GM23338 (cell line): Measurements from ENCODE around the gene NCF4. TPM values are rescaled to one million over a fixed set of nuclear protein-coding genes. Genes with fewer than 3 reads are reported as not detected.

Experiments
- ATAC-seq: fragments of 200-7000 bp; cut with Tn5 transposase; 3 replicates; pipeline ENCODE4 v1.9.1; 2020
- DNase-seq: peaks from one replicate; pipeline ENCODE4 v3.0.0-alpha.2; 2015; ENCODE audit warnings: low spot score
- H2AFZ ChIP-seq: fragments of 200-600 bp; sonication (generic); 2 replicates; pipeline ENCODE4 v1.8.0; 2016; ENCODE audit warnings: antibody characterized with exemption, mild to moderate bottlenecking, moderate library complexity
- H3F3A ChIP-seq: fragments of 200-600 bp; sonication (generic); replicated peaks from 2 replicates; pipeline ENCODE4 v1.8.0; 2017; ENCODE audit warnings: antibody characterized with exemption, mixed run types, low read depth
- H3K27ac ChIP-seq: fragments of 200-600 bp; sonication (generic); 2 replicates; pipeline ENCODE4 v1.6.1; 2016; ENCODE audit warnings: low read depth
- H3K27me3 ChIP-seq: fragments of 200-600 bp; sonication (generic); 2 replicates; pipeline ENCODE4 v1.8.0; 2016; ENCODE audit warnings: mild to moderate bottlenecking, mixed run types, moderate library complexity; ENCODE audit not compliant: insufficient read depth
- H3K36me3 ChIP-seq: fragments of 200-600 bp; sonication (generic); 2 replicates; pipeline ENCODE4 v1.8.0; 2016; ENCODE audit warnings: mild to moderate bottlenecking; ENCODE audit not compliant: insufficient read depth
- H3K4me1 ChIP-seq: fragments of 200-600 bp; sonication (generic); 2 replicates; pipeline ENCODE4 v1.8.0; 2016; ENCODE audit warnings: mild to moderate bottlenecking, moderate library complexity; ENCODE audit not compliant: insufficient read depth
- H3K4me2 ChIP-seq: fragments of 200-600 bp; sonication (generic); 2 replicates; pipeline ENCODE4 v1.7.1; 2017; ENCODE audit warnings: mixed run types
- H3K4me3 ChIP-seq: fragments of 200-600 bp; sonication (generic); 2 replicates; pipeline ENCODE4 v1.6.1; 2016; ENCODE audit warnings: mixed run types
- H3K79me2 ChIP-seq: fragments of 200-600 bp; sonication (generic); replicated peaks from 2 replicates; pipeline ENCODE4 v1.8.0; 2017; ENCODE audit warnings: mild to moderate bottlenecking; ENCODE audit not compliant: insufficient read depth
- H3K9me2 ChIP-seq: fragments of 200-600 bp; sonication (generic); 2 replicates; pipeline ENCODE4 v1.8.0; 2017; ENCODE audit not compliant: insufficient read depth
- H4K20me1 ChIP-seq: fragments of 200-600 bp; sonication (generic); replicated peaks from 2 replicates; pipeline ENCODE4 v1.8.0; 2017; ENCODE audit warnings: mild to moderate bottlenecking; ENCODE audit not compliant: insufficient read depth
- H3K27ac Mint-ChIP-seq: 2 replicates; pipeline ENCODE4 v1.8.0; 2020; ENCODE audit warnings: inconsistent platforms, mild to moderate bottlenecking, moderate library complexity, mixed read lengths
- H3K27me3 Mint-ChIP-seq: 3 replicates; pipeline ENCODE4 v1.8.0; 2022; ENCODE audit warnings: low read depth, mild to moderate bottlenecking, moderate library complexity, mixed read lengths, inconsistent platforms; ENCODE audit not compliant: insufficient read depth, poor library complexity
- H3K36me3 Mint-ChIP-seq: 3 replicates; pipeline ENCODE4 v1.8.0; 2021; ENCODE audit warnings: low read depth, mild to moderate bottlenecking, inconsistent platforms, moderate library complexity, mixed read lengths
- H3K4me1 Mint-ChIP-seq: 3 replicates; pipeline ENCODE4 v1.8.0; 2020; ENCODE audit warnings: mild to moderate bottlenecking, inconsistent platforms, mixed read lengths
- H3K4me3 Mint-ChIP-seq: 3 replicates; pipeline ENCODE4 v1.8.0; 2021; ENCODE audit warnings: moderate library complexity, mild to moderate bottlenecking, inconsistent platforms, mixed read lengths
- H3K9me3 Mint-ChIP-seq: 3 replicates; pipeline ENCODE4 v1.8.0; 2020; ENCODE audit warnings: moderate library complexity, mild to moderate bottlenecking, inconsistent platforms, mixed read lengths
- CREB1 ChIP-seq: fragments of 250-450 bp; sonication (Bioruptor Pico); IDR thresholded peaks from 2 replicates; pipeline ENCODE4 v1.5.0; 2020; ENCODE audit warnings: low read depth, mild to moderate bottlenecking, moderate library complexity
- CTCF ChIP-seq, 2 experiments: fragments of 200-600 bp in 1 of 2; sonication (generic) in 1 of 2; conservative IDR thresholded peaks; 2 replicates each; pipeline versions ENCODE4 v1.5.1 to v1.6.1; 2016 to 2017; ENCODE audit warnings: antibody characterized with exemption in 2 of 2, low read depth in 2 of 2, mild to moderate bottlenecking in 2 of 2, moderate library complexity in 1 of 2
- ETS1 ChIP-seq: IDR thresholded peaks from 2 replicates; pipeline ENCODE4 v1.6.1; 2016; ENCODE audit warnings: antibody characterized with exemption
- EZH2phosphoT487 ChIP-seq: fragments of 200-600 bp; sonication (generic); IDR thresholded peaks from one replicate; pipeline ENCODE4 v1.8.1; 2018; ENCODE audit warnings: antibody characterized with exemption; ENCODE audit not compliant: unreplicated experiment
- JUNB ChIP-seq: IDR thresholded peaks from one replicate; pipeline ENCODE4 v1.6.1; 2016; ENCODE audit warnings: antibody characterized with exemption; ENCODE audit not compliant: unreplicated experiment
- NANOG ChIP-seq: IDR thresholded peaks from 2 replicates; pipeline ENCODE4 v1.6.1; 2016; ENCODE audit warnings: antibody characterized with exemption, borderline replicate concordance
- STAT1 ChIP-seq: IDR thresholded peaks from one replicate; pipeline ENCODE4 v1.6.1; 2016; ENCODE audit warnings: antibody characterized with exemption; ENCODE audit not compliant: unreplicated experiment
- ZNF114 ChIP-seq: fragments of 250-450 bp; sonication (Bioruptor Pico); IDR thresholded peaks from 2 replicates; pipeline ENCODE4 v1.5.0; 2020; ENCODE audit warnings: mild to moderate bottlenecking, moderate library complexity
- ZNF331 ChIP-seq: fragments of 250-450 bp; sonication (Bioruptor Pico); IDR thresholded peaks from 2 replicates; pipeline ENCODE4 v1.5.0; 2020; ENCODE audit warnings: low read depth, mild to moderate bottlenecking, moderate library complexity
- ZNF462 ChIP-seq: fragments of 250-450 bp; sonication (Bioruptor Pico); IDR thresholded peaks from 2 replicates; pipeline ENCODE4 v1.5.0; 2020; ENCODE audit warnings: mild to moderate bottlenecking, moderate library complexity
- polyA plus RNA-seq: library from polyadenylated mRNA; unstranded; fragments of >200 nt; fragmentation: Nextera tagmentation; extraction: Ambion mirVana; gene quantifications from 2 replicates; pipeline ENCODE4 v1.2.1, GENCODE V29; 2016
- total RNA-seq: library from RNA; depleted of rRNA; stranded (reverse); fragments of >200 nt; shearing (Covaris generic); gene quantifications from 2 replicates; pipeline ENCODE4 v1.2.3, GENCODE V29; 2014

NCF4 gene
- total and polyA plus RNA-seq, 2 experiments from 2014 or later = not detected

- TF ChIP-seq CREB1 (CRISPR knock-in tag) (no peak), ZNF331 (CRISPR knock-in tag) (no peak), STAT1 (no peak), EZH2phosphoT487 (no peak), ETS1 (no peak)
These were observed 40.8 kb downstream of the NCF4 start (continued) for GRCh38 chr22:36901411-36902142.

GRCh38 chr22:36902143-36902926 lies 41.5 kb downstream of the NCF4 start:
- no peak for DNase-seq
- no peak overlapping the region for H3K4me3 Mint-ChIP-seq
- Histone ChIP-seq H2AFZ (no peak overlapping the region), H4K20me1 (no peaks in the 10 kb centered on the region), H3K27me3 (no peaks in the 10 kb centered on the region), H3F3A (no peaks in the 10 kb centered on the region), H3K79me2 (no peaks in the 10 kb centered on the region), H3K36me3 (no peaks in the 10 kb centered on the region), H3K27ac (no peak overlapping the region), H3K4me3 (no peak overlapping the region), H3K4me2 (no peak overlapping the region), H3K9me2 (peaks cover 33% of the 10 kb centered on the region), H3K4me1 (peaks cover 11% of the 10 kb centered on the region; the same call in 1 of the 2 replicates)
- peaks cover 17% of the 10 kb centered on the region for H3K36me3 Mint-ChIP-seq
- H3K4me1 Mint-ChIP-seq = peaks cover 25% of the 10 kb centered on the region
- H3K9me3 Mint-ChIP-seq = peaks cover 14% of the 10 kb centered on the region; the same call in 2 of the 3 replicates
- no peak overlapping the region for H3K27ac Mint-ChIP-seq
- H3K27me3 Mint-ChIP-seq = peaks cover 22% of the 10 kb centered on the region
- no peak for ATAC-seq
- no peak for TF ChIP-seq NANOG
- no peak for TF ChIP-seq CTCF (conservative IDR thresholded peaks at IDR 0.05; ENCODE audit: low read depth in 2 of 2)
- TF ChIP-seq ZNF331 (CRISPR knock-in tag) = no peak
- TF ChIP-seq JUNB = no peak
- no peak for TF ChIP-seq CREB1 (CRISPR knock-in tag)
- no peak for TF ChIP-seq ZNF114 (CRISPR knock-in tag)
- TF ChIP-seq EZH2phosphoT487 = no peak
- no peak for TF ChIP-seq ZNF462 (CRISPR knock-in tag)
